ENCODE data around the gene PDE6A. TPM values are rescaled to one million over a fixed set of nuclear protein-coding genes. Genes with fewer than 3 reads are reported as not detected.

Gene PDE6A
- total RNA-seq, 2 experiments from 2014 or later, result not detected

DNA sequence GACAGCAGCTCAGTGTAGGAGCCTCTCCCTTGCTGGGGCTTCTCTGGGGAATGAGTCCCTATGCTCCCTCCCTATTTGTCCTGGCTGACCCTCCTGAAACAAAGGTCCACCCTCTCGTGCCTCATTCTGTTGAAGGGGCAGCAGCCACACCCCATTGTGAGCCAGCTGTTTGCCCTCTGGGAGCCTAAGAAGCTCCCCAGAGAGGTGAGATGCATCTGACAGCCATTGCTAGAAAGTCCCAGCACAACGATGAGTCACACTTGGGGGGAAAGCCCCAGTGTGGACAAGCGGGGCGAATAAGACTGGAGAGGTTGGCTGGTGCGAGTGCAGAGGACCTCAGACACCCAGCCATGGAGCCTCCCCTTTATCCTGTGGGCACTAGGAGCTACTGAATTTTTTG is 113.1 kb downstream of the PDE6A start:
- CTCF ChIA-PET, result interaction anchor here (0.6 to 5.9 kb wide), 7 partner anchors 21 to 197 kb away, joined by 3 to 34 read pairs (median 4); no protein-coding TSS in a partner anchor
- POLR2A ChIA-PET, result no interaction called here

DNA sequence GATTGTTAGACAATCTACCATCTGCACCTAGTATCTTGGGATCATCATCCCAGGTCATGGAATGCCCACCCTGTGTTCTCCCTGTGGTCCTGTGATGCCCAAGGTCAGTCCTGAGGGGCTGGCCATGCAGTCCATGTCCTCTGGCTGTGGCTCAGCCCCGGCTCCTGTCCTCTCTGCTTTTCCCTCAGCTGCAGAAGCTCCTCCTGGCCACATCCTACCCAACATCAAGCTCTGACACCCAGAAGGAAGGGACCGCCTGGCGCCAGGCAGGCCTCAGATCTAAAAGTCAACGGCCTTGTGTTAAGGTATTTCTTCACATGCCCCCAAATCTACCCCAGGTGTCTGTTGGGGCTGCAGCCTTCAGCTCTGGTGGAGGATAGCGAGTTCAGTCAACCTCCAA is 114.0 kb downstream of the PDE6A start:
- CTCF ChIA-PET, result interaction anchor here (1.0 to 5.9 kb wide), 6 partner anchors 34 to 196 kb away, joined by 3 to 34 read pairs (median 4); no protein-coding TSS in a partner anchor
- POLR2A ChIA-PET, result no interaction called here

DNA sequence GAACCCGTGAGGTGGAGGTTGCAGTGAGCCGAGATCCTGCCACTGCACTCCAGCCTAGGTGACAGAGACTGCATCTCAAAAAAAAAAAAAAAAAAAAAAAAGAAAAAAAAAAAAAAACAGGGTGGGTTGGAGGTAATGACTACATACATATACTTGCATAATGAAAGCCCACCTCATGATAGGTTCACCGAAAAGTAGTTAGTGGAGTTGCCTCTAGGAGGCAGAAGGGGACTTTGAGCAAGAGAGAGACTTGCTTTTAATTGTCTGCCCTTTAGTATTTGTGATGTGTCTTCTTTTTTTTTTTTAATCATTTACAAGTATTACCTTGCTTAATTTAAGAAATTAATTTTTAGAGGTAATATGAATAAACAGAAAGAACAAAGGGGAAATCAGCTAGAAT is 114.6 kb downstream of the PDE6A start:
- ChIA-PET CTCF (interaction anchor here (0.7 to 5.9 kb wide), 5 partner anchors 8 to 197 kb away, joined by 3 to 34 read pairs (median 3); no protein-coding TSS in a partner anchor), POLR2A (no interaction called here)

DNA sequence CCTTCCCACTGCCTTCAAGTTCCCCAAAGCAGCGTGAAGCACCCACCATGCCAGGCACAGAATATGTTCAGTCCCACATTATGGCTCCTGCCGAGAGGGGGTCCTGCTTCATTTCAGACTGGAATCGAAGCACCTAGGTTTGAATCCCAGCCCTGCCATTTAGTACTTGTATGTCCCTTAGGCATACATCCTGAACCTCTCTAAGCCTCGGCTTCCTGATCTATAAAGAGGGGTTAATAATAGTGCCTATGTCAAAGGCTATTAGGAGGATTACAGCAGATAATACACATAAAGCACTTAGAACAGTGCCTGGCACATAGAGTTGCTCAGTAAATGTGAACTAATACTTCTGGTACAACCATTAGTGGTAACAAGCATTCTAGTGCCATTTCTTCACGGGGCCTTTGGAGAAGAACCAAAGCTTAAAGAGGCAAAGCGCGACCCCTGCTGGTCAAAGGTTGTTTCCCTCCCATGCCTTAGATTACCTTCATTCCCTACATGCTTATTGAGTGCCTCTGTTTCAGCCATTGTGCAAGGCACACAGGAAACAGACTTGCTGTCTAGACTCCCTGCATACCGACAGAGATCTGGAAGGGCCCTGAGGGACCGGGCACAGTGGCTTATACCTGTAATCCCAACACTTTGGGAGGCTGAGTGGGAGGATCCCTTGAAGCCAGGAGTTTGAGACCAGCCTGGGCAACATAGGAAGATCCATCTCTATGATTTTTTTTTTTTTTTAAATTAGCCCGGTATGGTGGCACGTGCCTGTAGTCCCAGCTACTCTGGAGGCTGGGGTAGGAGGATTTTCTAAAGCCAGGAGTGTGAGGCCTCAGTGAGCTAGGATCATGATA is 116.2 kb downstream of the PDE6A start:
- ChIA-PET CTCF (interaction anchor here (0.7 to 5.9 kb wide), 14 partner anchors 8 to 416 kb away, joined by 3 to 34 read pairs (median 5); partner anchors contain the start of gene SLC26A2), POLR2A (no interaction called here)

DNA sequence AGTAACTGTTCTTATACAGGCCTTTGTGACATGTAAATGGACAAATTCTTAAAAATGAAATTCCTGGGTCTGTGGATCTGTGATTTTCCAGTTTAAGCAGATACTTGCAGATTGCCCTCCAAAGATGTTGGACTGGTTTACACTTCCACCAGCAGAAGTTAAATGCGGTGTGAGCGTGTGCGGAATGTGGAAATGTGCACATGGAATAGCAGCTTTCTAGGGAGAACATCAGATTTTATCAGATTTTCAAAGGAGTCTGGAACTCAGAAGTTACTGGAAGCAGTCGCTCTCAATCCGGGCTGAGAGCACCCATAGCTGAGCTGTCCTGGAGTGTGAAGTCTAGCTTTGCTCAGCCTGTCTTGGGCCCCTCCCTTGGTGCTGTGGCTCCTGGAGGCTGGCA is 117.0 kb downstream of the PDE6A start:
- CTCF ChIA-PET, result interaction anchor here (1.1 to 5.9 kb wide), 6 partner anchors 25 to 190 kb away, joined by 3 to 34 read pairs (median 8); partner anchors contain the start of gene SLC26A2
- POLR2A ChIA-PET, result no interaction called here

DNA sequence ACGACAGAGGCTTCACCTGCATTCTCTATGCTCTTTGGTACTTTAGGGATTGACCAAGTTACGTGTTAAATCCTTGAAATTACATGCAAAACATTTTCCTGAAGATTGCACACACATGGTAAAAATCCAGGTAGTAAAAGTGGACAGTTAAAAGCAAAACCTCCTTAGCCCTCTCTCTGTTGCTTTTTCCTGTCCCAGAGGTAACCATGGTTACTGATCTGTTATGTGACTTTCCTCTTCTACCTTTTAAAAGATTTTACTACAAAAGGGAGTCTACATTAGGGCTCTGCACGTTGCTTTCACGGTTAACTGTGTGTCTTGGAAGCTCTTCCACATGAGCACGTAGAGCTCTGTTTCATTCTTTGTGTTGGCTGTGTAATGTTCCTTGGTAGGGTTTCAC is 117.5 kb downstream of the PDE6A start:
- ChIA-PET POLR2A (no interaction called here), CTCF (interaction anchor here (1.1 to 5.9 kb wide), 3 partner anchors 131 to 190 kb away, joined by 3 to 34 read pairs (median 12); no protein-coding TSS in a partner anchor)

DNA sequence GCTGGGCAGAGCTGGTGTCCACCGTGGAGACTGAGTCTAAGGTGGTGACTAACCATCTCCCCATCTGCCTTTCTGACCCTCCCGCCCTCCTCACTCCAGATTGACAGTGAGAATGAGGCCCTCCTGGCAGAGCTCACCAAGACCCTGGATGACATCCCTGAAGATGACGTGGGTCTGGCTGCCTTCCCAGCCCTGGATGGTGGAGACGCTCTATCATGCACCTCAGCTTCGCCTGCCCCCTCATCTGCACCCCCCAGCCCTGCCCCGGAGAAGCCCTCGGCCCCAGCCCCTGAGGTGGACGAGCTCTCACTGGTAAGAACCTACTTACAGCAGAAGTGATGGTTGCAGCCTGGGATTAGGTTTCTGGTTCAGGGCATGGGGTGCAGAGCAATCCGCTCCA is 118.0 kb downstream of the PDE6A start:
- CTCF ChIA-PET, result interaction anchor here (1.1 to 5.9 kb wide), 3 partner anchors 131 to 189 kb away, joined by 3 to 34 read pairs (median 12); no protein-coding TSS in a partner anchor
- POLR2A ChIA-PET, result no interaction called here

DNA sequence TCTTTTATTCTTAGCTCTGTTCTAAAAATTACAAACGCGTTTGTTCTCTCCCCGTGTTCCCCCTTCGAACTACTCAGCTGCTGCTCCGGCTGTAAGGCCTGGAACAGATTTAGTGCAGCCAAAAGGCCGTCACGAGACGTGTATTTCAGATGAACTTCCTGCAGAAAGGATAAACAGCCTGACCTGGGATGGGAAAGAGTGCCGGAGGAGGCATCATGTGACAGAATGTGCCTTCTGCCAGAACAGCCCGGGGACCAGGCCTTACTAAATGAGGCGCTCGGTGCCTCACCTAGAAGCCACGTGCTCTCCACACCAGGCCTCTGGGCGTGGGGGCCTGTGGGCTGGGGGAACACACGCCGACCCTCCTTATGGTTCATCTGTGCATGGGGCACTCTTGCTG is 119.7 kb downstream of the PDE6A start:
- POLR2A ChIA-PET, result no interaction called here
- CTCF ChIA-PET, result interaction anchor here (1.0 to 1.3 kb wide), 2 partner anchors 28 to 158 kb away, joined by 3 read pairs; no protein-coding TSS in a partner anchor

DNA sequence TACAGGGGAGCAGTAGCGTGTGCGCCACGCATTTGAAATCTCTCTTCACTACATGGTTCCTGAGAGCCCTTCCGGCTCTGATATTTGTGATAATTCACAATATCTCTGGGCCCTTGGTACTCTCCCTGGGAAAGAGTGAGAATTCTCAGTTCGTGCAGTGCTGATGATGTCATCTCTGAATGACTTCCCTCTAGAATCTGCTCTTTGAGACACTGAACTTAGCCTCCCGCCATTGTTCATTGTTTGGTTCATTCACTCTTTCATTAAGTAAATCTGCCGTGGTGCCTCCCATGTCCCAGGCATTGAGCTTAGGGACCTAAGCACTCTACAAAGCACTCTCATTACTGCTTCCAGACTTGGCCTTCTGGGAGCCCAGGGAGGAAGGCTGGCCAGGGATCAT is 120.5 kb downstream of the PDE6A start:
- POLR2A ChIA-PET, result interaction anchor here (0.6 kb wide), 1 partner anchor 90 kb away, joined by 6 read pairs; no protein-coding TSS in a partner anchor
- CTCF ChIA-PET, result interaction anchor here (1.0 to 1.3 kb wide), 2 partner anchors 28 to 157 kb away, joined by 3 read pairs; no protein-coding TSS in a partner anchor

DNA sequence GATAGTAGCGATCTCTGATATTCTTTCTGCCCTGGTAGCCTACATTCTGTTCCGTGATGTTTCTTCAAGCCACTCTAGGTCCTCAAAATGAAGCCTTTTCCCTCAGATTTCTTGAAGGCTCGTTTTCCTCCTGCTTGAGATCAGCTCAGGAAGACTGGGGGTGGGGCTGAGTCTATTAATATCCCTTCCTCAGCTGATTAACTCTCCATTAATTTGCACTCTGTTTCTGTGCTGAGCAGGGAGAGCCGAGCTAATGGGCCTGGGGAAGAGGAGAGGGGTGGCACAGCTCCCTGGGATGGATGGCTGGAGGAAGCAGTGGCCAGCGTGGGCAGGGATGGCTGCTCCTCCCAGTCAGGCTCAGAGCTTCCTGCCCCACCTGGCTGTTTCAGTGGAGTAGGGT is 121.2 kb downstream of the PDE6A start:
- POLR2A ChIA-PET, result no interaction called here

DNA sequence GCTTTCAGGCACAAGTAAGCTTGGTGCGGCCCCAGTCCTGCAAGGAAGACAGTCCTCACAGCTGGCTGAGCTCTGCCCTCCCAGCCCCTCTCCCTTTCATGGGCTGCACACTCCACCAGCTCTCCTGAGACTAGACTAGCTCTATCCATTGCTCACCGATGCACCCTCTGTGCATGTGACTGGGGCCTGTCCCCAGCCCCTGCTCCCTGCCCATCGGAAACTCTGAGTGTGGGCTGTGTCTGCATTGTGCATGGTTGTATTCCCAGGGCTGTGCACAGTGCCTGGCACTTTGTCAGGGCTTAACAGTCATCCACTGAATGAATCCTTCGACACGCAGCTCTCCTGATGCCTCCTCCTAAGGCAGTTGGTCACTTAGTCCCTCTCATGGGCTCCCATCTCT is 122.3 kb downstream of the PDE6A start:
- CTCF ChIA-PET, result no interaction called here
- POLR2A ChIA-PET, result no interaction called here

More for the DNA sequence above, 121.2 kb downstream of the PDE6A start:
- CTCF ChIA-PET, result interaction anchor here (1.3 kb wide), 1 partner anchor 29 kb away, joined by 3 read pairs; no protein-coding TSS in a partner anchor

DNA sequence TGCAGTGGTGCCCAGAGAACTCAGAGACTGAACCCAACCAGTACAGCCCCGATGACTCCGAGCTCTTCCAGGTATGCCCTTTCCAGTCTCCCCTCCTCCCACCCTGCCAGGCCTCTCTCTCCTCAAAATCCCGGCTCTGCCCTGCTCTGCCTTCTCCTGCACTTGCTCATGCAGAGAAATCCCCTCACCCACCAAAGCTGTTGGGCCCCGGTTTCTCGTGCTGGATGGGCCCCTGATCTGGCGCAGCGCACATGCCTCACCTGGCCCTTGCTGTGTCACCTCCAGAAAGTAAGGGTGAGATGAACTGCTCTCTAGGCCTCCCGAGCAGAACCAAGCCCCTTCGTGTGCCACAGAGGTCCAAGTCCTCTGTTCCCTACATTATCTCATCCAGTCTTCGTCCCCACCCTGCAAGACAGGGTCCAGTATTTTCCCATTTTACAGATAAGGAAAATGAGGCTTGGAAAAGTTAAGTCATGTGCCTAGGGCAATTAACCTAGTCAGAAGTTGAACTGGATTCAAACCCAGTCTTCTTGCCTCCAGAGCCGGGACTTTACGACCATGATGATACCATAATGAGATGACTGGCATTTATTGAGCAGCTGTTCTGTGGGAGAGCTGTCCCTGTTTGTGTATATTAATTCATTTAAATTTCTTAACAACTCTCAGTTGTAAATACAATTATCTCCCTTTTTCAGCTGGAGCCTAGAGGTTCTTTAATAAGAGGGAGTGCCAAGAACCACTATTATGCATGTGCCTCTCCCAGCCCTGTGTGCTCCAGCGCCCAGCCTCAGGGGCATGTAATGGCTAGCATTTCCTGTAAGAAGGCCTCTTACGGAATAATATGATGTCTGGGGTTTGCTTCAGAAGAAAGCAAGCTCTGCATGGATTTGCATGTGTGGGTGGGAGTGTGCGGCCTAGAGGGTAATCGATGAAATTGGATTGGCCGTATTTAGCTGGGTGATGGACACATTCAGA is 123.8 kb downstream of the PDE6A start:
- CTCF ChIA-PET, result interaction anchor here (1.0 to 1.3 kb wide), 3 partner anchors 8 to 184 kb away, joined by 3 read pairs; no protein-coding TSS in a partner anchor
- POLR2A ChIA-PET, result no interaction called here

DNA sequence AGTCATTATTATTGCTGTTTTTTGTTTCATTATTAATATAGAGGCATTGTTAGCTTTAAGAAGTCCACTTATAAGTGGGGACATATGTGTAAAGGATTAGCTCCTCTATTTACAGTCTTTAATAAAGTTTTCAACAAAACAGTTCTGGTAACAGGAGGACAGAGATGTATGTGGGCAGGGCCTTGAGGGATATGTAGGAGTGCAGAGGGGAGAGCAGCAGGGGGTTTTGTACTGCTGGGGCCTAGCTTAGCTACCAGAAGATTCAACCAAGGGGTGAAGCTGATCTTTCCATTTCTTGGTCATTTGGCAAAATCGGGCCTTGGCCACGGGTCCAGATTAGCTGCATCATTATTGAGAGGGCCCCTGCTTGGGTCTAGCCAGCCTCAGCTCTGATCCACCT is 124.6 kb downstream of the PDE6A start:
- POLR2A ChIA-PET, result no interaction called here

DNA sequence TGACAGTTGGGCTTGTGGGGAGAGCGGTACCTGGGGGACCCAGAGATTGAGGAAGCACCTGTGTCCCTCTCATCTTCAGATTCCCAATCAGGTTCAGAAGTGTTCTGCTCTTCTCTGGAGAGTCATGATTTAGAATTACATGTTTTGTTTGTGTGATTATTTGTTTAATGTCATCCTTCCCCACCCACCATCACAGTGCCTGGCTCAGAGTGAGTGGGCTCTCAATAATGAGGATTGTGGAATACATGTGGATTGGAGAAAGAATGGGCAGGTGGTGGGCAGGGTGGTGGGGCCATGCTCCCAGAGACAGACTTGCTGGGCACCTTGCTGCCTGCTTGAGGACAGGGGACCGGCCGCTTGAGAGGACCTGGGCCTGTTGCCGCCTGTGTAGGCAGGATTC is 126.5 kb downstream of the PDE6A start:
- POLR2A ChIA-PET, result no interaction called here
- CTCF ChIA-PET, result no interaction called here

More for the DNA sequence above, 124.6 kb downstream of the PDE6A start:
- CTCF ChIA-PET, result interaction anchor here (1.0 to 1.2 kb wide), 2 partner anchors 8 to 183 kb away, joined by 3 read pairs; no protein-coding TSS in a partner anchor

DNA sequence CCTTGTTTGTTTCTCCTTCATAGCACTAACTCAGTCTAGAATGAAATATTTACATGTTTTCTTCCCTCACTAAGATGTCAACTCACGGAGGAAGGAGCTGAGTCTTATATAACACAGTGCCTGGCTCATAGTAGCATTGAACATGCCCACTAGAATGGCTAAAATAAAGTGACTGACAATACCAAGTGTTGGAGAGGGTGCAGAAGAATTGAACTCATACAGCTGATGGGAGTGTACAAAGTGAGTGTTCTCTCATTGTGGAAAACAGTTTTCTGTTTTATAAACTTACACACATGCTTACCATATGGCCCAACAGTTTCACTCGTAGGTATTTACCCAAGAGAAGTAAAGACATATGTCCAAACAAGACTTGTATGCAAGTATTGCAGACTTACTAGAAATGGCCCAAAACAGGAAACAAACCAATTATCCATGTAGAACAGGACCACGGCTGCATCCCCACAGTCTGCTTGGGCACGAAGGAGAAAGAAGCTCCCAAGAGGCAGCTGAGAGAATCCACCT is 127.0 kb downstream of the PDE6A start:
- ChIA-PET POLR2A (no interaction called here), CTCF (no interaction called here)

DNA sequence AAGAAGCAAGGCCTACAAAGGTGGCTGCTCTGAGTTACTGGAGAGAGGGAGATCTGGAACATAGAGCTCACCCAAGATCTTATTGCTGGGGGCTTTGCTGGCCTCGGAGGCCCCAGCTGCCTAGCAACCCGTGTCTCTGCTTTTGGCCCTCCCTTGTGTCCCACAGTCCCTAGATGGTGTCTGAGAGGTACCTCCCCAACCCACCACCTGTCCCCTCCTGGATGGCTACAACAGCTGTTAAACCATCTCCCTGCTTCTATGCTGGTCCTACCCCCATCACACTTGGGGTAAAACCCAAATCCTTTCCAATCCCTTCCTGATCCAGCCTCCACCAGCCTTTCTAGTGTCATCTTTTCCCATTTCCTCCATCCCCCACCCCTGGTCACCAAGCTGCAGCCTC is 127.9 kb downstream of the PDE6A start:
- POLR2A ChIA-PET, result no interaction called here
- CTCF ChIA-PET, result interaction anchor here (3.3 kb wide), 1 partner anchor 12 kb away, joined by 10 read pairs; no protein-coding TSS in a partner anchor

DNA sequence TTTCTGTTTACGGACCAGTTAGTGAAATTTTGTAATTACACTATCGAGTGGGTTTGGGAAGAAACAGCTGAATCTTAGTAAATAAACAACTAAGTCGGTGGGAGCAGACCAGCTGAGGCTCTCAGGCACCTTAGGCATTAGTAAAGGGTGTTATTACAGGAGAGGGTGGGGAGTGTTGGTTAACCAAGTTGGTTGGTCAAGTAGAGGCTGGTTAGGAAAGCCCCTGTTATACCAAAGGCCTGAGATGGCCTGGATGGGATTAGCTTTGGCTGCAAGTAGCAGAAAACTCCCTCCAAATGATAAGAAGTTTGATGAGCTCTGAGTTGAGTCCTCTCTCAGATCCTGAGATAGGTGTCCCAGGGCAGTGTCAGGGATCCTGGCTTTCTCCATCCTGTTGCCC is 133.1 kb downstream of the PDE6A start:
- ChIA-PET POLR2A (no interaction called here), CTCF (no interaction called here)

DNA sequence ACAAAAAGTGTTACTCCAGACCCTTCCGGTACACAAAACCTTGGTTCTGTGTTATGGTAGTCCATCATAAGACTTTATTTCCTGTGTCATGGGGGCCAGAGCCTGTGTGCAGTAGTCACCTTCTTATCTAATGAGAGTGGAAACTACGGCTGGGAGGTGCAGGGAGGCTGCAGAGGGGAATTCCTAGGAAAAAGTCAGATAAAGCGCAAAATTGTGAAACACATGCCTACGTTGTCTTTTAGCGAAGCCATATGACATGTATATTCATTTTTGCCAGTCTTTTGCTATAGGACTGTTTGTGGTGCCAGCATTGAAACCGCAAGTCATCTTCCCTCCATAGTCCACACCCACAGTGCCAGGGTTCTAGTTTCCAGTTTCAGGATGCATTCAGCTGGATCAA is 133.7 kb downstream of the PDE6A start:
- POLR2A ChIA-PET, result no interaction called here
- CTCF ChIA-PET, result no interaction called here

Data from activated CD8-positive, alpha-beta memory T cell treated with anti-CD3 and anti-CD28 coated beads for 36 hours (primary cell).